Chondrocyte (in vitro differentiated cells): Measurements from ENCODE around the gene AFF3. TPM values are rescaled to one million over a fixed set of nuclear protein-coding genes. Genes with fewer than 3 reads are reported as not detected.
A peak's percentile ranks its signal among the peaks of the same experiment; 100 is the strongest.

ENCODE experiments used
- DNase-seq: peaks from one replicate; pipeline ENCODE4 v3.0.0; 2021; ENCODE audit warnings: mixed read lengths, low spot score
- H3K27ac Mint-ChIP-seq: one replicate; pipeline ENCODE4 v1.8.0; 2021; ENCODE audit warnings: mild to moderate bottlenecking, moderate library complexity, mixed read lengths; ENCODE audit not compliant: unreplicated experiment
- H3K27me3 Mint-ChIP-seq: 2 replicates; pipeline ENCODE4 v1.8.0; 2021; ENCODE audit warnings: low read depth, mixed read lengths
- H3K36me3 Mint-ChIP-seq: 2 replicates; pipeline ENCODE4 v1.8.0; 2021; ENCODE audit warnings: low read depth, mixed read lengths
- H3K4me1 Mint-ChIP-seq: 2 replicates; pipeline ENCODE4 v1.8.0; 2021; ENCODE audit warnings: low read depth, mild to moderate bottlenecking, mixed read lengths
- H3K4me3 Mint-ChIP-seq: one replicate; pipeline ENCODE4 v1.8.0; 2021; ENCODE audit warnings: mild to moderate bottlenecking, moderate library complexity, mixed read lengths; ENCODE audit not compliant: unreplicated experiment
- H3K9me3 Mint-ChIP-seq: 2 replicates; pipeline ENCODE4 v1.8.0; 2021; ENCODE audit warnings: low read depth, mixed read lengths
- CTCF ChIP-seq: fragments of 200-600 bp; sonication (generic); IDR thresholded peaks from 2 replicates; pipeline ENCODE4 v1.5.0; 2021; ENCODE audit warnings: antibody characterized with exemption, mild to moderate bottlenecking, moderate library complexity
- total RNA-seq: library from RNA; stranded (reverse); gene quantifications from 3 replicates; pipeline ENCODE4 v1.2.1, GENCODE V29; 2021

The AFF3 gene
- total RNA-seq, 1 donor from 2014 or later, result 127 TPM

- peaks cover 31% of the 10 kb centered on the region for H3K4me1 Mint-ChIP-seq
- peaks cover 1% of the 10 kb centered on the region for H3K36me3 Mint-ChIP-seq
- H3K9me3 Mint-ChIP-seq, result no peaks in the 10 kb centered on the region
- no peak for TF ChIP-seq CTCF
- H3K4me3 Mint-ChIP-seq, result no peak overlapping the region
- peak overlapping the region; percentile 61 for H3K27ac Mint-ChIP-seq
- no peak for DNase-seq
- H3K27me3 Mint-ChIP-seq, result no peaks in the 10 kb centered on the region
These were observed 355.6 kb downstream of the AFF3 start for GRCh38 chr2:99786636-99787390.

- Mint-ChIP-seq H3K9me3 (no peaks in the 10 kb centered on the region), H3K36me3 (peaks cover 3% of the 10 kb centered on the region), H3K4me3 (no peak overlapping the region), H3K27ac (no peak overlapping the region), H3K27me3 (no peaks in the 10 kb centered on the region), H3K4me1 (peaks cover 26% of the 10 kb centered on the region)
- no peak for DNase-seq
- TF ChIP-seq CTCF, result no peak
These were observed 357.4 kb downstream of the AFF3 start for GRCh38 chr2:99784946-99785345.

GRCh38 chr2:99784282-99784681 lies 358.1 kb downstream of the AFF3 start:
- peaks cover 26% of the 10 kb centered on the region for H3K4me1 Mint-ChIP-seq
- H3K36me3 Mint-ChIP-seq, result peaks cover 4% of the 10 kb centered on the region
- no peak overlapping the region for H3K4me3 Mint-ChIP-seq
- no peak for DNase-seq
- H3K27me3 Mint-ChIP-seq, result no peaks in the 10 kb centered on the region
- no peaks in the 10 kb centered on the region for H3K9me3 Mint-ChIP-seq
- no peak for TF ChIP-seq CTCF
- no peak overlapping the region for H3K27ac Mint-ChIP-seq

- Mint-ChIP-seq H3K4me3 (no peak overlapping the region), H3K9me3 (peaks cover 12% of the 10 kb centered on the region), H3K36me3 (peaks cover 14% of the 10 kb centered on the region), H3K27ac (peak overlapping the region; percentile 79), H3K4me1 (peaks cover 47% of the 10 kb centered on the region), H3K27me3 (no peaks in the 10 kb centered on the region)
- no peak for DNase-seq
- TF ChIP-seq CTCF, result no peak
These were observed 362.1 kb downstream of the AFF3 start for GRCh38 chr2:99780276-99780675.

- TF ChIP-seq CTCF, result no peak
- Mint-ChIP-seq H3K4me1 (peaks cover 52% of the 10 kb centered on the region), H3K4me3 (no peak overlapping the region), H3K9me3 (peaks cover 14% of the 10 kb centered on the region), H3K27me3 (no peaks in the 10 kb centered on the region), H3K27ac (peak overlapping the region; percentile 79), H3K36me3 (peaks cover 16% of the 10 kb centered on the region)
- DNase-seq, result no peak
These were observed 363.1 kb downstream of the AFF3 start for GRCh38 chr2:99779276-99779675.
